Stimulated activated CD4-positive, alpha-beta T cell treated with anti-CD3 and anti-CD28 coated beads, TNF-alpha, amount 100 ng/mL, for 4 hours (primary cell): ENCODE results near the gene SUCLG1.
"Not testable (repeated sequence)": the region's sequence is repeated elsewhere in the genome, so short reads cannot be mapped to it uniquely, and the experiment has no call there.

ENCODE experiments used
- DNase-seq, 3 experiments: peaks; one replicate each; pipeline ENCODE4 v3.0.0-alpha.2; 2020; ENCODE audit warnings: low read depth in 3 of 3

The SUCLG1 gene

GRCh38 chr2:84421197-84421596 lies 37.9 kb downstream of the SUCLG1 start:
- no peak for DNase-seq

- no peak for DNase-seq
Observed at GRCh38 chr2:84417453-84418145, 41.5 kb downstream of the SUCLG1 start.

- no peak for DNase-seq
Observed at GRCh38 chr2:84409531-84409930, 49.5 kb downstream of the SUCLG1 start.

- DNase-seq, result not testable (repeated sequence)
Observed at GRCh38 chr2:84402111-84402510, 57.0 kb downstream of the SUCLG1 start.

- DNase-seq, result not testable (repeated sequence)
Observed at GRCh38 chr2:84399839-84400238, 59.2 kb downstream of the SUCLG1 start.

- no peak for DNase-seq
Observed at GRCh38 chr2:84395820-84396219, 63.3 kb downstream of the SUCLG1 start.

GRCh38 chr2:84394628-84395027 lies 64.5 kb downstream of the SUCLG1 start:
- no peak for DNase-seq

- DNase-seq, result no peak
Observed at GRCh38 chr2:84393829-84394228, 65.3 kb downstream of the SUCLG1 start.

- DNase-seq, result no peak
Observed at GRCh38 chr2:84389794-84390193, 69.3 kb downstream of the SUCLG1 start.

- no peak for DNase-seq
Observed at GRCh38 chr2:84388921-84389490, 70.1 kb downstream of the SUCLG1 start.

- no peak for DNase-seq
Observed at GRCh38 chr2:84388133-84388532, 70.9 kb downstream of the SUCLG1 start.

GRCh38 chr2:84386336-84387040 lies 72.6 kb downstream of the SUCLG1 start:
- DNase-seq, result no peak

GRCh38 chr2:84383271-84383670 lies 75.8 kb downstream of the SUCLG1 start:
- no peak for DNase-seq

- DNase-seq, result no peak
Observed at GRCh38 chr2:84380875-84381274, 78.2 kb downstream of the SUCLG1 start.

- no peak for DNase-seq
Observed at GRCh38 chr2:84378960-84379359, 80.1 kb downstream of the SUCLG1 start.

- DNase-seq, result no peak
Observed at GRCh38 chr2:84375020-84375419, 84.1 kb downstream of the SUCLG1 start.

- no peak for DNase-seq
Observed at GRCh38 chr2:84373866-84374265, 85.2 kb downstream of the SUCLG1 start.
